Keratinocyte (primary cell): Measurements from ENCODE around the gene NKIRAS1. TPM values are rescaled to one million over a fixed set of nuclear protein-coding genes. Genes with fewer than 3 reads are reported as not detected.

ENCODE experiments used
- DNase-seq: peaks from one replicate; pipeline ENCODE4 v3.0.0-alpha.2; 2011; ENCODE audit warnings: low read depth, missing footprints, low spot score
- FAIRE-seq: peaks from 2 replicates; lab custom pipeline; 2011; peaks lifted over from hg19 to GRCh38; lab: Jason Lieb, UNC
- H2AFZ ChIP-seq: 2 replicates; pipeline ENCODE4 v1.6.0; 2012; ENCODE audit warnings: low read length, control low read depth, inconsistent platforms; ENCODE audit not compliant: control insufficient read depth
- H3K27ac ChIP-seq: 2 replicates; pipeline ENCODE4 v1.5.1; 2011; ENCODE audit warnings: low read length; ENCODE audit not compliant: control insufficient read depth, insufficient read depth
- H3K27me3 ChIP-seq: 3 replicates; pipeline ENCODE4 v1.6.0; 2011; ENCODE audit warnings: low read length; ENCODE audit not compliant: control insufficient read depth, insufficient read depth; ENCODE audit errors: extremely low read depth
- H3K36me3 ChIP-seq, 2 experiments: 2 replicates in 1 of 2; 3 replicates in 1 of 2; pipeline ENCODE4 v1.5.1; 2011; ENCODE audit warnings: low read length in 2 of 2, mild to moderate bottlenecking in 1 of 2; ENCODE audit not compliant: control insufficient read depth in 2 of 2, insufficient read depth in 2 of 2; ENCODE audit errors: extremely low read depth in 1 of 2
- H3K4me1 ChIP-seq: 3 replicates; pipeline ENCODE4 v1.5.1; 2011; ENCODE audit warnings: low read length; ENCODE audit not compliant: control insufficient read depth, insufficient read depth; ENCODE audit errors: extremely low read depth
- H3K4me2 ChIP-seq: 3 replicates; pipeline ENCODE4 v1.6.0; 2011; ENCODE audit warnings: low read depth, low read length; ENCODE audit not compliant: control insufficient read depth, insufficient read depth; ENCODE audit errors: extremely low read depth
- H3K4me3 ChIP-seq, 3 experiments: fragments of 200-600 bp in 1 of 3; sonication (generic) in 1 of 3; 2 replicates in 2 of 3; 3 replicates in 1 of 3; pipeline ENCODE4 v1.5.1; 2011 to 2016; ENCODE audit warnings: low read length in 3 of 3, mild to moderate bottlenecking in 3 of 3, control low read depth in 2 of 3, inconsistent platforms in 1 of 3, low read depth in 1 of 3, mixed read lengths in 1 of 3, mixed run types in 1 of 3, moderate library complexity in 1 of 3; ENCODE audit not compliant: control insufficient read depth in 2 of 3, insufficient read depth in 2 of 3; ENCODE audit errors: extremely low read depth in 1 of 3
- H3K79me2 ChIP-seq: 2 replicates; pipeline ENCODE4 v1.6.0; 2012; ENCODE audit warnings: low read length; ENCODE audit not compliant: control insufficient read depth, insufficient read depth
- H3K9ac ChIP-seq: 3 replicates; pipeline ENCODE4 v1.6.0; 2011; ENCODE audit warnings: low read length; ENCODE audit not compliant: control insufficient read depth, insufficient read depth; ENCODE audit errors: extremely low read depth
- H3K9me1 ChIP-seq: 3 replicates; pipeline ENCODE4 v1.6.0; 2011; ENCODE audit warnings: low read length; ENCODE audit not compliant: control insufficient read depth, insufficient read depth; ENCODE audit errors: extremely low read depth
- H3K9me3 ChIP-seq: 2 replicates; pipeline ENCODE4 v1.5.1; 2012; ENCODE audit warnings: low read depth, low read length; ENCODE audit not compliant: control insufficient read depth
- H4K20me1 ChIP-seq: 3 replicates; pipeline ENCODE4 v1.6.0; 2011; ENCODE audit warnings: low read length; ENCODE audit not compliant: control insufficient read depth, insufficient read depth; ENCODE audit errors: extremely low read depth
- CTCF ChIP-seq, 3 experiments: IDR thresholded peaks in 1 of 3; conservative IDR thresholded peaks in 1 of 3; optimal IDR thresholded peaks in 1 of 3; 2 replicates in 2 of 3; 3 replicates in 1 of 3; pipeline versions ENCODE3 to v1.5.1; 2011; ENCODE audit warnings: low read length in 3 of 3, mild to moderate bottlenecking in 3 of 3, moderate library complexity in 2 of 3, control low read depth in 1 of 3, inconsistent platforms in 1 of 3; ENCODE audit not compliant: insufficient read depth in 2 of 3; ENCODE audit errors: extremely low read depth in 1 of 3
- EZH2 ChIP-seq: IDR thresholded peaks from one replicate; pipeline ENCODE4 v1.6.1; 2012; ENCODE audit warnings: inconsistent platforms, mild to moderate bottlenecking, low read length, moderate library complexity
- dilution Hi-C: fragments of 300-500 bp; cut with MboI; formaldehyde crosslinking; loops from one replicate; pipeline ENCODE4 v1.7.0; 2020; ENCODE audit warnings: low sequenced_read_pairs; ENCODE audit not compliant: extremely low pct_ligation_motif_present
- polyA plus RNA-seq, 5 experiments: library from polyadenylated mRNA; depleted of rRNA in 3 of 5; stranded (reverse) in 3 of 5; stranded (forward) in 1 of 5; unstranded in 1 of 5; fragments of >200 nt; gene quantifications; 1 replicate in 1 of 5; 2 replicates in 3 of 5; 3 replicates in 1 of 5; pipeline versions ENCODE4 v1.2.1 to v1.2.3, GENCODE V29; 2011 to 2012; ENCODE audit warnings: missing spikeins in 2 of 5, low read depth in 1 of 5, low replicate concordance in 1 of 5

The NKIRAS1 gene
- polyA plus RNA-seq, 1 donor (not counting 4 experiments of a cell fraction or from before 2014, with no cell fraction given), result 10.7 TPM

- H3K27me3 ChIP-seq, result no peaks in the 10 kb centered on the region
- H3K9me3 ChIP-seq, result no peaks in the 10 kb centered on the region
- H3K4me3 ChIP-seq, result no peak overlapping the region
- H3K9ac ChIP-seq, result no peak overlapping the region
- FAIRE-seq (no peak), DNase-seq (no peak)
- H4K20me1 ChIP-seq, result no peaks in the 10 kb centered on the region
- no peak for TF ChIP-seq EZH2
- no peak for TF ChIP-seq CTCF (optimal IDR thresholded peaks at IDR 0.05 in 1 of 3, IDR thresholded peaks at IDR 0.05 in 1 of 3, conservative IDR thresholded peaks at IDR 0.05 in 1 of 3; ENCODE audit: extremely low read depth in 1 of 3, insufficient read depth in 2 of 3, low read length in 3 of 3)
- H2AFZ ChIP-seq, result no peak overlapping the region
- H3K79me2 ChIP-seq, result no peaks in the 10 kb centered on the region
- peaks cover 0 to 6% of the 10 kb centered on the region in 2 experiments for H3K36me3 ChIP-seq
- dilution Hi-C loops, result no loop called here
- no peak overlapping the region for H3K4me2 ChIP-seq
- no peak overlapping the region for H3K27ac ChIP-seq
- H3K4me1 ChIP-seq, result no peaks in the 10 kb centered on the region
- no peaks in the 10 kb centered on the region for H3K9me1 ChIP-seq
These were observed 22.3 kb downstream of the NKIRAS1 start for GRCh38 chr3:23894254-23895061.

- dilution Hi-C loops, result no loop called here
- H3K9me1 ChIP-seq, result no peaks in the 10 kb centered on the region
- H3K4me3 ChIP-seq, result no peak overlapping the region
- no peak overlapping the region for H2AFZ ChIP-seq
- no peaks in the 10 kb centered on the region for H3K27me3 ChIP-seq
- no peak overlapping the region for H3K9ac ChIP-seq
- peaks cover 2% of the 10 kb centered on the region for H3K4me1 ChIP-seq
- no peaks in the 10 kb centered on the region for H4K20me1 ChIP-seq
- peaks cover 2% of the 10 kb centered on the region for H3K79me2 ChIP-seq
- no peak overlapping the region for H3K4me2 ChIP-seq
- no peak for DNase-seq
- no peak overlapping the region for H3K27ac ChIP-seq
- no peaks in the 10 kb centered on the region for H3K9me3 ChIP-seq
- peaks cover 2 to 6% of the 10 kb centered on the region in 2 experiments for H3K36me3 ChIP-seq
- TF ChIP-seq EZH2 (no peak), CTCF (optimal IDR thresholded peaks at IDR 0.05 in 1 of 3, IDR thresholded peaks at IDR 0.05 in 1 of 3, conservative IDR thresholded peaks at IDR 0.05 in 1 of 3; ENCODE audit: extremely low read depth in 1 of 3, insufficient read depth in 2 of 3, low read length in 3 of 3) (no peak)
- no peak for FAIRE-seq
These were observed 26.8 kb downstream of the NKIRAS1 start for GRCh38 chr3:23889950-23890349.
